ENCODE measurements around the gene IKBKE.
A peak's percentile ranks its signal among the peaks of the same experiment; 100 is the strongest.

Gene IKBKE

GRCh38 chr1:206517784-206518183, 47.5 kb downstream of the IKBKE start:
- TF ChIP-seq CTCF (conservative IDR thresholded peaks at IDR 0.05) (no peak), ZFX (IDR thresholded peaks at IDR 0.05) (no peak)
- H3K27ac ChIP-seq: no peak overlapping the region

- no peak for TF ChIP-seq CTCF (conservative IDR thresholded peaks at IDR 0.05)
- no peak overlapping the region for H3K27ac ChIP-seq
Measured at GRCh38 chr1:206518206-206518605, 47.9 kb downstream of the IKBKE start.

DNA sequence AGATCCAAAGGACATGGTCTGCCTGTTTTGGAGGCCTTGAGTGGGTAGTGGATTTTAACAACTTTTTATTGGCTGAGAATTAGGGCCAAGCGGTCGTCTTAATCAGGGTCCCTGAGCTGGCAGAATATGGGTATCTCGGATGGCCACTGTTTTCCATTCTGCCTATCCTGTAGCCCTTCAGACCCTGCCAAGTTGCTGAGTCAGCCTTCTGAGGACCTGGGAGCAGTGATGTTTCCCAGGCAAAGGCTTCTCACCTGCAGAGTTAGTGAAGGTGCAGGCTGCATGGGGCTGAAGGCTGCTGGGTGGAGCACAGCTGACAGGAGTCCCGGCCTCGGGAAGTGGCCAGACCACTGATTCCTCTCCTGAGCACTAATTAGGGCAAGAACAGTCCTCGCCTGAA, 48.5 kb downstream of the IKBKE start:
- H3K27ac ChIP-seq: no peak overlapping the region
- TF ChIP-seq ZFX (IDR thresholded peaks at IDR 0.05): no peak

GRCh38 chr1:206521127-206521526, 50.9 kb downstream of the IKBKE start:
- TF ChIP-seq ZFX (IDR thresholded peaks at IDR 0.05) (no peak), CTCF (conservative IDR thresholded peaks at IDR 0.05) (no peak)

GRCh38 chr1:206521694-206522402, 51.6 kb downstream of the IKBKE start:
- TF ChIP-seq ZFX (IDR thresholded peaks at IDR 0.05): peak; percentile 23; the same call in 1 of the 2 replicates
- TF ChIP-seq CTCF (conservative IDR thresholded peaks at IDR 0.05): no peak
- peak overlapping the region; percentile 91 for H3K27ac ChIP-seq

More at GRCh38 chr1:206521127-206521526, 50.9 kb downstream of the IKBKE start:
- H3K27ac ChIP-seq: peak overlapping the region; percentile 91

- TF ChIP-seq CTCF (conservative IDR thresholded peaks at IDR 0.05): no peak
- no peak for TF ChIP-seq ZFX (IDR thresholded peaks at IDR 0.05)
- no peak overlapping the region for H3K27ac ChIP-seq
Measured at GRCh38 chr1:206524739-206525364, 54.6 kb downstream of the IKBKE start.

GRCh38 chr1:206526064-206526911, 56.0 kb downstream of the IKBKE start:
- H3K27ac ChIP-seq: 0 out of 2 replicates have a peak overlapping the region, but pooled peaks have one; percentile 7
- no peak for TF ChIP-seq ZFX (IDR thresholded peaks at IDR 0.05)
- TF ChIP-seq CTCF (conservative IDR thresholded peaks at IDR 0.05): no peak
